HG02571 (cell line): ENCODE measurements around the gene IGSF9B.

Experiments used
- ATAC-seq: cut with Tn5 transposase; IDR thresholded peaks from one replicate; pipeline ENCODE4 v1.9.1; 2021; ENCODE audit warnings: mild to moderate bottlenecking, moderate library complexity; ENCODE audit not compliant: unreplicated experiment

The IGSF9B gene

GRCh38 chr11:133922078-133922870 is 34.5 kb downstream of the IGSF9B start:
- no peak for ATAC-seq

DNA sequence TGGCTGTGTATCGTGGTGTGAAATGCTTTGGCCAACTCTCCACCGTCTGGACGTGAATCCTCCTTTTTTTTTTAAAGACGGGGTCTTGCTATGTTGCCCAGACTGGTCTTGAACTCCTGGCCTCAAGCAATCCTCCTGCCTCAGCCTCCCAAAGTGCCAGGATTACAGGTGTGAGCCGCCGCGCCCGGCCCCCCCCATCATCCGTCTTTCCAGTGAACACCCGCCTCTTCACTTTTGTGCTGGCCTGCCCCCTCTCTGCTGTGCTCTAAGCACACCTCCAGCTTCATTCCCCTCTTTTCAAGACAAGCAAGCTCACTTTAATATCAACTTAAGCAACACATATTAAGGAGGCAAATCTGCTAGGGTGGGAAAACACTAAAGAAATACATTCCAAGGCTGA is 35.3 kb downstream of the IGSF9B start:
- ATAC-seq, result no peak

DNA sequence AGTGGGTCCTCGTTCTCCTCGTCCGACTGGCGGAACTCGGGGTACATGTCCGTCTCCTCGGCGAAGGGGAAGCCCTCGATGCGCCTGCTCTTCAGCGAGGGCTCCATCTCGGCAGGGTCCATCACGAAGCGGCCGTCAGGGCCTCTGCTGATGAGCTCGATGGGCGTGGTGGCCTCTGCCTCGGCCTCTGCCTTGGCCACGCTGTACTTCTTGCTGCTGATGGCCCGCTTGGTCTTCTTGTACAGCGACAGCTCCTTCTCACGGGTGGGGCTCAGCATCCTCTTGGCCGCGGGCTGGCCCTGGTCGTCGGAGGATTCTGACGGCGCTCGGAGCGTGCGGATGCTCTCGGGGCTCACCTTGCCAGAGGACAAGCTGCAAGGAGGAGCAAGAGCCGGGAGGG is 35.7 kb downstream of the IGSF9B start:
- no peak for ATAC-seq

GRCh38 chr11:133920109-133920990 is 36.4 kb downstream of the IGSF9B start:
- no peak for ATAC-seq

- ATAC-seq, result no peak
These were observed 37.2 kb downstream of the IGSF9B start for GRCh38 chr11:133919330-133920108.

GRCh38 chr11:133918608-133919260 is 38.0 kb downstream of the IGSF9B start:
- no peak for ATAC-seq

DNA sequence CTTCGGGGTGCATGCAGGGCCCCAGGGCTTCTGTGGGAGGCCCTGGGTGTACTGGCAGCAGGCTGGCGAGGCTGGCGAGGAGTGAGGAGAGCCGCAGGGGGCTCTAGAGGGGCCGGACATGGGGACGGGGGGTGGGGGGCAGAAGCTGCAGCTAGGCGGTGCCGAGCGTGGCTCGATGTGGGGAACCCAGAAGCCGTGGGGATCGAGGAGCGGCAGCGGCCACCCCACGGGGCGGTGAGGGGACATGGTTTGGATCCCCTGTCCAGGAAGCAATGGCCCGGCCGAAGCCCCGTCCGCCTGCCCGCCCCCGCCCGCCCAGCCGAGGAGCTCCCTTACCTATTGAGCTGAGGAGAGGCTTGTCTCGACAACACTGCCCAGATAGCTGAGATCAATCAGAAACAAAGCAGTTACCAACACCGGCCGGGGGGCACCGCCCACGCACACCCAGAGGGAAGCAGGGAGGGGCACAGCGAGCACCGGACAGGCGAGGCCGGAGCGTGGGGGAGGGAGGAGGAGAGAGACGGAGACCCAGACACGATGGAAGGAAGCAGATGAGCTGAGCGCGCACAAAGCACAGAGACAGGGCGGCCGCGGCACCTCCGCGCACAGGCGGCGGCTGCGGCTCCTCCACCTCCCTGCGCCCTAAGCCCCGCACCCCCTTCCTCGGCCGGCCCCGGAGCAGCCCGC is 38.7 kb downstream of the IGSF9B start:
- ATAC-seq, result no peak

- no peak for ATAC-seq
These were observed 39.9 kb downstream of the IGSF9B start for GRCh38 chr11:133916784-133917440.

DNA sequence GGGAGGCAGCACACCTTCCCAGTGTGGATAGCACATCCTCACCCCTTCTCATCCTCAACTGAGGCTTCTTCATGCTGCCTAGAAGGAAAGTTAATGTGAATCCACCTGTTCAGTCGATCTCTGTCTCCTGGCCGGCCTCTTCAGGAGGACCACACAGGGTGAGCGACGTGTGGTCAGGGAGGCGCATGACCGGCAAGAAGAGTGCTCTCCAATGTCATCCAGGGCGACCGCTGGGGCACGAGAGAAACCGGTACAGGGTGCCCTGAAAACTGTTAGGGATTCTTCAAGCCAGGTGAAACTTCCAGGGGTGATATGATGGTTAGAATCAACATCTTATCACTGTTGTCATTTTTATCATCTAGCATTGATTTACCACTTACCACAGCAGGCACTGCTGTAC is 43.0 kb downstream of the IGSF9B start:
- no peak for ATAC-seq

DNA sequence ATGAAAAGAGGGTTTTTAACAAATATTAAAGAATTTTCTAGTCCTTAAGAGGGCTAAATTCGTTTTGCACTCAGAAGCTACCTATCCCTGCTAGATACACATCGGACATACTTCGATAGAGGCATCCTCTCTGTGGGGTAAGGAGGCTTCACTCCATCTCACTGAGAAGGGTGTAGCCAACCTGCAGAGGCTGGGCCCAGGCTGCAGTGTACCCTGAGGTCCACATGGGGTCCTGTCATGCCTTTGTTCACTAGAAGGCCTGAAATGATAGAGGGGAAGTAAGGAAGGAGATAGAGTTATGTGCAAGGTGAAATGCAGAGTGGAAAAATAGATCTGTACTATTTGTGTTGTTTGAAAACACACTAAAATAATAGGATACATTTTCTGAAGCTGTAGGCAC is 45.6 kb downstream of the IGSF9B start:
- ATAC-seq, result no peak

- ATAC-seq, result no peak
These were observed 46.7 kb downstream of the IGSF9B start for GRCh38 chr11:133910101-133910500.

GRCh38 chr11:133908827-133909226 is 47.9 kb downstream of the IGSF9B start:
- ATAC-seq, result no peak

- ATAC-seq, result no peak
These were observed 48.9 kb downstream of the IGSF9B start for GRCh38 chr11:133907841-133908241.

DNA sequence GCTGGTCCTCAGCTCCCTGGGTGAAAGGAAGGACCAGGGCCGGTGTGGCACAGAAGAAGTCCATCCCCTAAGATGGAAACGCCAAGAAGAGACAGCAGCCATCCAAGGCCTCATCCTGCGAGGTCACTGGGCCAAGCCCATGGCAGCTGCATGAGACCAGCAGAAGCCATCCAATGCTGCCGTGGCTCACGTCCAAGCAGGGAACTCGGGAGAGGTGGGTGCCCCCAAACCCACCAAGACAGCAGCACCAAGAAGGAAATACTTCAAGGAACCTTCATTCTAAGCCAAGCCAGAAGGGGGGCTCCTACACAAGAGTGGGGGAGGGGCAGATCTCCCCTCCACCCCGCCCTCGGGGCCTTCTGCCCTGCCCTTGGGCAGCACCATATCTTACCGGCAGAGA is 49.6 kb downstream of the IGSF9B start:
- no peak for ATAC-seq

DNA sequence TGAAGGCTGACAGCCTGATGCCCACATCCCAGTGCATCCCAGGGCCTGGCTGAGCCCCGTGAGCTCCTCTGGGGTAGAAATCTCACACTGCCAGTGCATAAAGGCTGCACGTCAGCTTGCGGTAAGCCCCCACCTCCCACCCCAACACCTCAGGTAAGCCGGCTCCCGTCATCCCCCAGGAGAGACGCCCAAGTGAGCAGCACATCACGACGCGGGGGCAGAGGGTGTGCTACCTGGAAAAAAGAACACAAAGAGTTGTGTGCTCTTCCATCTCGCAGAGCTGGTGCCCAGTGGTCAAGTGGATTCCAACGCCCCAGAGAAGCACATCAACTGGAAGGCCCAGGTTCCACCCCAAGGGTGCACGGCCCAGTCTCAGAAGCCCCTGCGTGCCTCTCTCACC is 50.0 kb downstream of the IGSF9B start:
- no peak for ATAC-seq

GRCh38 chr11:133906241-133906640 is 50.5 kb downstream of the IGSF9B start:
- ATAC-seq, result no peak

- no peak for ATAC-seq
These were observed 51.1 kb downstream of the IGSF9B start for GRCh38 chr11:133905677-133906156.

- no peak for ATAC-seq
These were observed 51.8 kb downstream of the IGSF9B start for GRCh38 chr11:133904818-133905515.
